Measurements from ENCODE around the gene ETDC. TPM values are rescaled to one million over a fixed set of nuclear protein-coding genes. Genes with fewer than 3 reads are reported as not detected.

Gene ETDC
- total and polyA plus RNA-seq, 2 of the 4 experiments (the other 2 are of a cell fraction): not detected

- H2AFZ ChIP-seq (replicated peaks; ENCODE audit: low read length, poor library complexity): no peak overlapping the region
- H3K56ac ChIP-seq (ENCODE audit: extremely low read depth, insufficient read depth, low read length): no peak overlapping the region
- CTCF ChIA-PET: no interaction called here
- BruUV-seq (replicated peaks): no TSS peak
- H3K9me3 ChIP-seq (ENCODE audit: control insufficient read depth, insufficient read depth, low read length): no peaks in the 10 kb centered on the region
- DNase-seq: no peak
- H4K5ac ChIP-seq (ENCODE audit: low read depth, low read length): no peak overlapping the region
- no peak overlapping the region for H2BK120ac ChIP-seq (ENCODE audit: low read depth, low read length)
- H3K23ac ChIP-seq (ENCODE audit: low read depth, low read length): no peak overlapping the region
- no peak overlapping the region for H3K4me2 ChIP-seq (ENCODE audit: low read depth, low read length)
- H3K79me1 ChIP-seq (ENCODE audit: low read depth in 1 of 2, low read length in 2 of 2): no peaks in the 10 kb centered on the region
- H4K91ac ChIP-seq (ENCODE audit: insufficient read depth, low read depth, low read length): no peak overlapping the region
- H3K27ac ChIP-seq (ENCODE audit: insufficient read depth, low read length): no peak overlapping the region
- no peak overlapping the region for H2BK5ac ChIP-seq (ENCODE audit: low read depth, low read length, poor library complexity, severe bottlenecking)
- no peak overlapping the region for H4K8ac ChIP-seq (ENCODE audit: low read depth in 2 of 2, low read length in 2 of 2)
- dilution Hi-C loops (cut with HindIII; ENCODE audit: low sequenced_read_pairs, unreplicated experiment) (no loop called here), intact Hi-C loops (cut with micrococcal nuclease) (no loop called here), in situ Hi-C loops (cut with MboI; ENCODE audit: low sequenced_read_pairs) (no loop called here)
- no peak overlapping the region for H3K18ac ChIP-seq (ENCODE audit: low read depth, low read length)
- peaks cover 1% of the 10 kb centered on the region; the same call in 1 of the 2 replicates for H3K36me3 ChIP-seq (ENCODE audit: control insufficient read depth, insufficient read depth, low read length)
- H3K14ac ChIP-seq (replicated peaks; ENCODE audit: low read depth, low read length): no peak overlapping the region
- H3K4me1 ChIP-seq (ENCODE audit: control insufficient read depth, insufficient read depth, low read length): no peaks in the 10 kb centered on the region
- H2AK9ac ChIP-seq (replicated peaks; ENCODE audit: low read depth, low read length, poor library complexity): no peak overlapping the region
- H2BK20ac ChIP-seq (ENCODE audit: low read depth, low read length): no peak overlapping the region
- no peaks in the 10 kb centered on the region for H4K20me1 ChIP-seq (ENCODE audit: insufficient read depth, low read length)
- H2AK5ac ChIP-seq (ENCODE audit: low read depth, low read length): no peak overlapping the region
- no peak overlapping the region for H3K9ac ChIP-seq (ENCODE audit: low read depth, low read length)
- H2BK15ac ChIP-seq (ENCODE audit: low read depth, low read length): no peak overlapping the region
- no peak overlapping the region for H3K4me3 ChIP-seq (ENCODE audit: insufficient read depth, low read depth, low read length)
- ATAC-seq (ENCODE audit: low read depth): no peak
- H3K27me3 ChIP-seq (ENCODE audit: control insufficient read depth, insufficient read depth, low read length): no peaks in the 10 kb centered on the region
- no peaks in the 10 kb centered on the region for H3K9me1 ChIP-seq (ENCODE audit: insufficient read depth, low read length)
- TF ChIP-seq RCOR1 (IDR thresholded peaks at IDR 0.05; ENCODE audit: insufficient replicate concordance, low read length) (no peak), RAD21 (IDR thresholded peaks at IDR 0.05; ENCODE audit: low read length) (no peak), POLR2A (IDR thresholded peaks at IDR 0.05; ENCODE audit: low read depth, low read length) (no peak)
- no peak overlapping the region for H3K4ac ChIP-seq (ENCODE audit: low read depth, low read length)
- POLR2A ChIA-PET (ENCODE audit: unreplicated experiment): no interaction called here
Observed at GRCh38 chrX:135354288-135354687, 45.0 kb downstream of the ETDC start.

Other genes starting within 250 kb of the ETDC start
- gene SMIM10L2B, start 210.8 kb upstream of the ETDC start, total RNA-seq (2012; rRNA removed): 0.72 and 0.83 TPM in 2 replicates
- gene SMIM10L2B, start 210.8 kb upstream of the ETDC start, polyA plus RNA-seq (2012; rRNA removed): 0.98 and 1.0 TPM in 2 replicates
- gene ETDB, start 189.0 kb upstream of the ETDC start, total RNA-seq (2012; rRNA removed): not detected in 2 replicates
- not detected in 2 replicates for gene ETDB, start 189.0 kb upstream of the ETDC start, polyA plus RNA-seq (2012; rRNA removed)
- gene CT55, start 138.1 kb upstream of the ETDC start, total RNA-seq (2012; rRNA removed): not detected in 2 replicates
- not detected in 2 replicates for gene CT55, start 138.1 kb upstream of the ETDC start, polyA plus RNA-seq (2012; rRNA removed)
- gene ETDA, start 57.4 kb upstream of the ETDC start, total RNA-seq (2012; rRNA removed): not detected in 2 replicates
- gene ETDA, start 57.4 kb upstream of the ETDC start, polyA plus RNA-seq (2012; rRNA removed): not detected in 2 replicates
- gene ZNF75D, start 34.6 kb downstream of the ETDC start, total RNA-seq (2012; rRNA removed): 4.1 and 4.2 TPM in 2 replicates
- 3.3 and 4.2 TPM in 2 replicates for gene ZNF75D, start 34.6 kb downstream of the ETDC start, polyA plus RNA-seq (2012; rRNA removed)
- 6.1 and 6.4 TPM in 2 replicates for gene ZNF449, start 35.3 kb downstream of the ETDC start, total RNA-seq (2012; rRNA removed)
- gene ZNF449, start 35.3 kb downstream of the ETDC start, polyA plus RNA-seq (2012; rRNA removed): 2.4 and 3.5 TPM in 2 replicates
- gene SMIM10L2A, start 112.5 kb downstream of the ETDC start, total RNA-seq (2012; rRNA removed): under 0.01 TPM in 2 replicates
- gene SMIM10L2A, start 112.5 kb downstream of the ETDC start, polyA plus RNA-seq (2012; rRNA removed): 0.09 and 0.10 TPM in 2 replicates
- 2.7 and 3.9 TPM in 2 replicates for gene INTS6L, start 211.2 kb downstream of the ETDC start, total RNA-seq (2012; rRNA removed)
- 4.6 and 5.1 TPM in 2 replicates for gene INTS6L, start 211.2 kb downstream of the ETDC start, polyA plus RNA-seq (2012; rRNA removed)